ENCODE data around the gene OSBPL10. TPM values are rescaled to one million over a fixed set of nuclear protein-coding genes. Genes with fewer than 3 reads are reported as not detected.

Gene OSBPL10
- total RNA-seq, 1 donor from 2014 or later: 45.4 TPM

- H3K4me1 Mint-ChIP-seq (ENCODE audit: low read depth): peaks cover 5% of the 10 kb centered on the region
- no peak overlapping the region for H3K27ac Mint-ChIP-seq (ENCODE audit: unreplicated experiment)
- no peaks in the 10 kb centered on the region for H3K9me3 Mint-ChIP-seq (ENCODE audit: low read depth)
- no peak for DNase-seq (ENCODE audit: low spot score)
- no peak overlapping the region for H3K4me3 Mint-ChIP-seq (ENCODE audit: unreplicated experiment)
- TF ChIP-seq CTCF (IDR thresholded peaks at IDR 0.05): no peak
- peaks cover 25% of the 10 kb centered on the region for H3K36me3 Mint-ChIP-seq (ENCODE audit: low read depth)
- H3K27me3 Mint-ChIP-seq (ENCODE audit: low read depth): no peaks in the 10 kb centered on the region
Observed at GRCh38 chr3:31624083-31624709, 356.9 kb downstream of the OSBPL10 start.

- Mint-ChIP-seq H3K4me3 (ENCODE audit: unreplicated experiment) (no peak overlapping the region), H3K36me3 (ENCODE audit: low read depth) (peaks cover 25% of the 10 kb centered on the region), H3K27ac (ENCODE audit: unreplicated experiment) (no peak overlapping the region), H3K27me3 (ENCODE audit: low read depth) (no peaks in the 10 kb centered on the region), H3K4me1 (ENCODE audit: low read depth) (peaks cover 3% of the 10 kb centered on the region), H3K9me3 (ENCODE audit: low read depth) (no peaks in the 10 kb centered on the region)
- TF ChIP-seq CTCF (IDR thresholded peaks at IDR 0.05): no peak
- DNase-seq (ENCODE audit: low spot score): no peak
Observed at GRCh38 chr3:31622636-31623288, 358.3 kb downstream of the OSBPL10 start.

GRCh38 chr3:31621314-31621713 lies 359.7 kb downstream of the OSBPL10 start:
- Mint-ChIP-seq H3K9me3 (ENCODE audit: low read depth) (no peaks in the 10 kb centered on the region), H3K36me3 (ENCODE audit: low read depth) (peaks cover 16% of the 10 kb centered on the region), H3K4me3 (ENCODE audit: unreplicated experiment) (no peak overlapping the region), H3K27ac (ENCODE audit: unreplicated experiment) (no peak overlapping the region), H3K27me3 (ENCODE audit: low read depth) (no peaks in the 10 kb centered on the region), H3K4me1 (ENCODE audit: low read depth) (peaks cover 3% of the 10 kb centered on the region)
- DNase-seq (ENCODE audit: low spot score): no peak
- no peak for TF ChIP-seq CTCF (IDR thresholded peaks at IDR 0.05)

- TF ChIP-seq CTCF (IDR thresholded peaks at IDR 0.05): no peak
- no peak overlapping the region for H3K4me3 Mint-ChIP-seq (ENCODE audit: unreplicated experiment)
- H3K9me3 Mint-ChIP-seq (ENCODE audit: low read depth): no peaks in the 10 kb centered on the region
- H3K27me3 Mint-ChIP-seq (ENCODE audit: low read depth): no peaks in the 10 kb centered on the region
- DNase-seq (ENCODE audit: low spot score): no peak
- peaks cover 14% of the 10 kb centered on the region for H3K36me3 Mint-ChIP-seq (ENCODE audit: low read depth)
- no peak overlapping the region for H3K27ac Mint-ChIP-seq (ENCODE audit: unreplicated experiment)
- peaks cover 3% of the 10 kb centered on the region for H3K4me1 Mint-ChIP-seq (ENCODE audit: low read depth)
Observed at GRCh38 chr3:31620656-31621055, 360.4 kb downstream of the OSBPL10 start.

GRCh38 chr3:31616711-31617110 lies 364.4 kb downstream of the OSBPL10 start:
- peaks cover 5% of the 10 kb centered on the region for H3K36me3 Mint-ChIP-seq (ENCODE audit: low read depth)
- H3K27me3 Mint-ChIP-seq (ENCODE audit: low read depth): no peaks in the 10 kb centered on the region
- H3K9me3 Mint-ChIP-seq (ENCODE audit: low read depth): no peaks in the 10 kb centered on the region

More at GRCh38 chr3:31616711-31617110, 364.4 kb downstream of the OSBPL10 start:
- Mint-ChIP-seq H3K27ac (ENCODE audit: unreplicated experiment) (no peak overlapping the region), H3K4me3 (ENCODE audit: unreplicated experiment) (no peak overlapping the region), H3K4me1 (ENCODE audit: low read depth) (peaks cover 21% of the 10 kb centered on the region)
- no peak for TF ChIP-seq CTCF (IDR thresholded peaks at IDR 0.05)
- DNase-seq (ENCODE audit: low spot score): no peak
